ENCODE measurements around the gene HAGHL. TPM values are rescaled to one million over a fixed set of nuclear protein-coding genes. Genes with fewer than 3 reads are reported as not detected.

The HAGHL gene
- total and polyA plus RNA-seq, 2 donors (not counting 3 experiments of a cell fraction or from before 2014, with no cell fraction given) = 6.3 to 6.8 TPM

DNA sequence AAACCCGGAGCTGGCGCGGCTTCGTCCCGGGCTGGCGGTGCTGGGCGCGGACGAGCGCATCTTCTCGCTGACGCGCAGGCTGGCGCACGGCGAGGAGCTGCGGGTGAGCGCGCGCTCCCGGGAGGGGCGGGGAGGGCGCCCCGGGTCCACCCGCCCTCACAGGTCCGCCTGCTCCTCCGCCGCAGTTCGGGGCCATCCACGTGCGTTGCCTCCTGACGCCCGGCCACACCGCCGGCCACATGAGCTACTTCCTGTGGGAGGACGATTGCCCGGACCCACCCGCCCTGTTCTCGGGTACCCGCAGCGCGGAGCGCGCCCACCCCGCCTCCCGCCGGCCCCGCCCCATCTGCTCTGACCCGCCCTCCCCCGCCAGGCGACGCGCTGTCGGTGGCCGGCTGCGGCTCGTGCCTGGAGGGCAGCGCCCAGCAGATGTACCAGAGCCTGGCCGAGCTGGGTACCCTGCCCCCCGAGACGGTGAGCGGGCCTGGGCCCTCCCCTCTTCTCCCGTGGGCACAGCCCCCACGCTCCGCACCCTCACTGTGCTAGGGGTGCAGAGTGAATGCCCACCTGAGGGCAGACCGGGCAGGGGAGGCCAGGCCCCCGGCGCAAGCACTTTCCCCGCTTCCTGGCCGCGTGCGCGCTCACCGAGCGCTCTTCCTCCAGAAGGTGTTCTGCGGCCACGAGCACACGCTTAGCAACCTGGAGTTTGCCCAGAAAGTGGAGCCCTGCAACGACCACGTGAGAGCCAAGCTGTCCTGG is 1.4 kb downstream of the HAGHL start:
- Histone ChIP-seq H3K9me1 (replicated peaks; ENCODE audit: control insufficient read depth, extremely low read depth, insufficient read depth, low read length) (no peaks in the 10 kb centered on the region), H3K9ac (replicated peaks; ENCODE audit: extremely low read depth, insufficient read depth, low read length) (no peak overlapping the region), H3K27me3 (ENCODE audit: control insufficient read depth in 2 of 2, insufficient read depth in 2 of 2, low read length in 2 of 2) (no peaks in the 10 kb centered on the region), H2AFZ (ENCODE audit: low read depth, low read length) (peak overlapping the region; percentile 37), H3K27ac (ENCODE audit: insufficient read depth, low read depth, low read length) (no peak overlapping the region), H3K36me3 (ENCODE audit: control insufficient read depth in 2 of 2, extremely low read depth in 1 of 2, insufficient read depth in 2 of 2, low read length in 2 of 2) (peaks cover 4 to 7% of the 10 kb centered on the region in 2 experiments), H3K79me2 (ENCODE audit: control insufficient read depth, insufficient read depth, low read length) (no peaks in the 10 kb centered on the region), H4K20me1 (replicated peaks; ENCODE audit: control insufficient read depth, extremely low read depth, insufficient read depth, low read length) (no peaks in the 10 kb centered on the region), H3K4me2 (ENCODE audit: insufficient read depth, low read length) (peak overlapping the region; percentile 38), H3K4me3 (replicated peaks in 1 of 3; ENCODE audit: insufficient read depth in 1 of 3, low read depth in 1 of 3, low read length in 3 of 3) (peak overlapping the region in 2 of 3 experiments; percentile 19 to 44), H3K4me1 (ENCODE audit: control insufficient read depth, extremely low read depth, insufficient read depth, low read length) (peaks cover 13% of the 10 kb centered on the region), H3K9me3 (replicated peaks; ENCODE audit: control insufficient read depth, insufficient read depth, low read length) (no peaks in the 10 kb centered on the region)
- BruUV-seq (replicated peaks) = no TSS peak
- intact Hi-C loops (cut with micrococcal nuclease) (loop anchor here (2.0 kb wide), 1 partner anchor 14 kb away; the partner anchor contains the start of gene METRN), dilution Hi-C loops (cut with MboI; ENCODE audit: extremely low pct_ligation_motif_present, low sequenced_read_pairs) (no loop called here)
- ChIA-PET POLR2A (interaction anchor here (0.6 to 0.7 kb wide), 2 partner anchors 53 to 170 kb away, joined by 3 to 4 read pairs; partner anchors contain the start of gene RHBDL1), CTCF (interaction anchor here (0.6 to 5.7 kb wide), 6 partner anchors 8 to 60 kb away, joined by 3 to 34 read pairs (median 6); partner anchors contain the start of genes CHTF18, METRN and RPUSD1)
- DNase-seq (ENCODE audit: low read depth, low spot score) (peak; percentile 55), FAIRE-seq (peak; percentile 67)
- TF ChIP-seq GATA2 (IDR thresholded peaks at IDR 0.05; ENCODE audit: insufficient read depth, insufficient read length, low read depth, low read length) (no peak), JUN (IDR thresholded peaks at IDR 0.05; ENCODE audit: borderline replicate concordance, insufficient read depth, insufficient read length, low read depth) (no peak), POLR2A (IDR thresholded peaks at IDR 0.05; ENCODE audit: low read depth, low read length) (peak; percentile 17), MYC (IDR thresholded peaks at IDR 0.05; ENCODE audit: low read depth, low read length) (peak; percentile 46), FOS (IDR thresholded peaks at IDR 0.05; ENCODE audit: borderline replicate concordance, insufficient read depth, low read length) (no peak), EZH2 (IDR thresholded peaks at IDR 0.05; ENCODE audit: borderline replicate concordance, low read depth, low read length, severe bottlenecking) (no peak), POLR2AphosphoS5 (IDR thresholded peaks at IDR 0.05; ENCODE audit: insufficient read depth, low read depth, low read length) (peak; percentile 39)
- TF ChIP-seq, protein P1, sequence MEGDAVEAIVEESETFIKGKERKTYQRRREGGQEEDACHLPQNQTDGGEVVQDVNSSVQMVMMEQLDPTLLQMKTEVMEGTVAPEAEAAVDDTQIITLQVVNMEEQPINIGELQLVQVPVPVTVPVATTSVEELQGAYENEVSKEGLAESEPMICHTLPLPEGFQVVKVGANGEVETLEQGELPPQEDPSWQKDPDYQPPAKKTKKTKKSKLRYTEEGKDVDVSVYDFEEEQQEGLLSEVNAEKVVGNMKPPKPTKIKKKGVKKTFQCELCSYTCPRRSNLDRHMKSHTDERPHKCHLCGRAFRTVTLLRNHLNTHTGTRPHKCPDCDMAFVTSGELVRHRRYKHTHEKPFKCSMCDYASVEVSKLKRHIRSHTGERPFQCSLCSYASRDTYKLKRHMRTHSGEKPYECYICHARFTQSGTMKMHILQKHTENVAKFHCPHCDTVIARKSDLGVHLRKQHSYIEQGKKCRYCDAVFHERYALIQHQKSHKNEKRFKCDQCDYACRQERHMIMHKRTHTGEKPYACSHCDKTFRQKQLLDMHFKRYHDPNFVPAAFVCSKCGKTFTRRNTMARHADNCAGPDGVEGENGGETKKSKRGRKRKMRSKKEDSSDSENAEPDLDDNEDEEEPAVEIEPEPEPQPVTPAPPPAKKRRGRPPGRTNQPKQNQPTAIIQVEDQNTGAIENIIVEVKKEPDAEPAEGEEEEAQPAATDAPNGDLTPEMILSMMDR (IDR thresholded peaks at IDR 0.05; ENCODE audit: extremely low read depth in 1 of 2, insufficient read depth in 1 of 2, low read depth in 1 of 2, low read length in 2 of 2) = no peak
- TF ChIP-seq, protein P2, sequence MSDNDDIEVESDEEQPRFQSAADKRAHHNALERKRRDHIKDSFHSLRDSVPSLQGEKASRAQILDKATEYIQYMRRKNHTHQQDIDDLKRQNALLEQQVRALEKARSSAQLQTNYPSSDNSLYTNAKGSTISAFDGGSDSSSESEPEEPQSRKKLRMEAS (IDR thresholded peaks at IDR 0.05; ENCODE audit: insufficient read depth, insufficient read length) = peak; percentile 68
